C4-2B (cell line): Measurements from ENCODE around the gene SLFN12L.

Experiments
- CTCF ChIP-seq: fragments of 450-650 bp; conservative IDR thresholded peaks from 2 replicates; pipeline ENCODE4 v1.5.1; 2017; ENCODE audit warnings: mild to moderate bottlenecking
- ZFX ChIP-seq: fragments of 450-650 bp; IDR thresholded peaks from 2 replicates; pipeline ENCODE4 v1.6.1; 2017

- TF ChIP-seq CTCF (no peak), ZFX (no peak)
These were observed 105.1 kb downstream of the SLFN12L start, which contains the start of gene SLFN12 for GRCh38 chr17:35432176-35433074.
